ENCODE measurements around the gene POLR3E.

Gene POLR3E

DNA sequence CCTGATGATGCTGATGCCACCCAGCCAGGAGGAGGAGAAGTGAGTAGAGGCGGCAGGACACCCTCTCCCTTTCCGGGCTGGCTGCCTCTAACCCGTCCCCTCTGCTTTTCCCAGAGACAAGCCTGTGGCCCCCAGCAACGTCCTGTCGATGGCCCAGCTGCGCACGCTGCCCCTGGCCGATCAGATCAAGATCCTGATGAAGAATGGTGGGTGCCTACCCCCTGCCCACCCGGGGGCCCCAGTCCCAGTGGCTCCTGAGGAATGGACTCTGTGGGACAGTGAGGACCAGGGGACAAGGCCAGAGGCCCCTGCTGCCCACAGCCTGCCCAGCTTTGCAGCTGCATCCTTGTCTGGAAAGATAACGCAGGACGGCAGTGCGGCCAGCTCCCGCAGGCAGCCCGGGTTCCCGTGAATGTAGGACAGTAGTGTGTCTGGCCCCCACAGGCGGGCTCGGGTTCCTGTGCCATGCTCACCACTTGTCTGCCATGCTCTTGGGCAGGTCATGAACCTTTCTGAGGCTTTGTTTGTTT is 19.9 kb downstream of the POLR3E start:
- no peak for DNase-seq (ENCODE audit: low spot score)

DNA sequence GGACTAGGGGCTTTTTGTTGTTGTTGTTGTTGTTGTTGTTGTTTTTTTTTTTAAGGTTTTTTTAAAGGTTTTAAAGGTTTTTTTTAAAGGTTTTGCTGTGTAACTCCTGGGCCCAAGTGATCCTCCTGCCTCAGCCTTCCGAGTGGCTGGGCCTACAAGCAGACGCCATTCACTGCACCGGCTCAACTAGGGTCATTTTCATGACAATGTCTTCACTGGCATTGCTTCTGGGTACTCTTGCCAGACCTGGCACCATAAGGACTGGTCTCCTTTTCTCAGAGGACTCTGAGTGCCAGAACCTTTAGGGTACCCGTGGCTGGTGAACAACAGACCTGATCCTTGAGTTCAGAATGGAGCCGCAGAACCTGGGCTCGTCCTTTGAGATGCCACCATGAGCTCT is 20.4 kb downstream of the POLR3E start:
- no peak for DNase-seq (ENCODE audit: low spot score)

DNA sequence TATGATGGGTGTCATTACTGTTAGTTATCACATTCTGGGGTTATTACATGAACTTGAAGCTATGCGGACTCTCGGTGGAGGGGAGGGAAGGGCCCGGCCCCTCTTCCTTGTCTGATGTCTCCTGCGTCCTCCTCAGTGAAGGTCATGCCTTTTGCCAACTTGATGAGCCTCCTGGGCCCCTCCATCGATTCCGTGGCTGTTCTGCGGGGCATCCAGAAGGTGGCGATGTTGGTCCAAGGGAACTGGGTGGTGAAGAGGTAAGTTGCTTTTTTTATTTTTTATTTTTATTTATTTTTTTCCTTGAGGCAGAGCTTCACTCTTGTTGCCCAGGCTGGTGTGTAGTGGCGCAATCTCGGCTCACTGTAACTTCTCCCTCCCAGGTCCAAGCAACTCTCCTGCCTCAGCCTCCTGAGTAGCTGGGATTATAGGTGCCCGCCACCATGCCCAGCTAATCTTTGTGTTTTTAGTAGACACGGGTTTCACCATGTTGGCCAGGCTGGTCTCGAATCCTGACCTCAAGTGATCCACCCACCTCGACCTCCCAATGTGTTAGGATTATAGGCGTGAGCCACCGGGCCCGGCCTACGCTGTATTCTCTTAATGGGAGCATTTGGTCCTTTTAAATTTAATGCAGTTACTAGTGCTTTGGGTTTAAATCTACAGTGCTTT is 21.6 kb downstream of the POLR3E start:
- no peak for DNase-seq (ENCODE audit: low spot score)

DNA sequence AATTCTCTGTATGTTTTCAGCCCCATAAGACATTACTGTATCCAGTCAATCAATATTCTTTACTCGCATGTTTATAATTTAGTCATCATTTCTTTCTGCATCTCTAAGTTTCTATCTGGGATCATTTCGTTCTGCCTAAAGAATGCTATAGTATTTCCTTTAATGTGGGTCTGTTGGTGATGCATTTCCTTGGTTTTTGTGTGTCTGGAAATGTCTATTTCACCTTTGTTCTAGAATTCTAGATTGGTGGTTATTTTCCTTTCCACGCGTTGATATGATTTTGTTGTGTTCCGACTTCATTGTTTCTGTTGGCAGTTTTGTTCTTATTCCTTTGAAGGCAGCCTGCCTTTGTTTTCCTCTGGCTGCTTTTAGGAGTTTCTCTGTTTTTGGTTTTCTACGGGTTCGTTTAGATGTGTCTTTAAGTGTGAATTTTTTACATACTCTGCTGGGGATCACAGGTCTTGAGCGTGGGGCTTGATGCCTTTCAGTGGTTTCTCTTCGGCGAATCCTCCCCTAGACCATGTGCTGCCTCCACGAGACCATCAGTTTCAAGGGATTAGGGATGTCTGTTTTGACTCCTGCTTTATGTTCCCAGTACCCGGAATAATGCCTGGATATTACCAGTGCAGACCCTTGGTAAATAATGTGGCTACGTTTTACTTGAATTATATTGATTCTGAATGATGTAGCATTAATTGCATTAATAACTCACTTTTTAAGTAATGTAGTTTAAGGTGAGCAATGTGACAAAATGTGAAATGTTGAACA is 23.5 kb downstream of the POLR3E start:
- no peak for DNase-seq (ENCODE audit: low spot score)

DNA sequence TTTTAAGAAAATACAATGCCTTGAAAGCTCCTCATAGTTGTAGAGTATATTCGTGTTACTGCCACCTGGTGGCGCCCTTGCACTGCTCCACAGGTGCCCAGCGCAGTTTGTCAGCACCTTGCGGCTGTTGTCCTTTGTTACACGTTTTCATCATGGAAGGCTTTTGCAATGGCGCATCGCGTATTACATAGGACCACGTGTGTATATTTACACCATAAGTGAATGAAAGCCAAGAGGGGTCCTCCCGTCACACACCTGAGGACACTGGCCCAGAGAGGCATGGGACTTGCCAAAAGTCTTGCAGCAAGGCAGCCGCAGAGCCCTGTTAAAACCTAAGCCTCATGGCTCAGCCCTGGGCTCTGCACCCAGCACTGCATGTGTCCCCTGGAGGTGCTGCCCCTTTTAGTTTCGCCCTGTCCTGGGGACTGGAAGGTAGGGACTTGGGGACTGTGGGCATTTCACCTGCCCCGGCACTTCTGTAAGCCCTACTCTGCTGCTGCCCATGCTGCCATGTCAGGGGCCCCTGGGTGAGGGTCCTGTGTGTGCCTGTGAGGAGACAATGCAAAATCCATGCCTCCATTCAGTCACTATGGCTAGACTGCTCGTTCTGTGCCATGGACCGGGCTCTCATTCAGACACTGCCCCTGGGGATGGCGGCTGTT is 24.3 kb downstream of the POLR3E start:
- DNase-seq (ENCODE audit: low spot score) = peak; percentile 48

DNA sequence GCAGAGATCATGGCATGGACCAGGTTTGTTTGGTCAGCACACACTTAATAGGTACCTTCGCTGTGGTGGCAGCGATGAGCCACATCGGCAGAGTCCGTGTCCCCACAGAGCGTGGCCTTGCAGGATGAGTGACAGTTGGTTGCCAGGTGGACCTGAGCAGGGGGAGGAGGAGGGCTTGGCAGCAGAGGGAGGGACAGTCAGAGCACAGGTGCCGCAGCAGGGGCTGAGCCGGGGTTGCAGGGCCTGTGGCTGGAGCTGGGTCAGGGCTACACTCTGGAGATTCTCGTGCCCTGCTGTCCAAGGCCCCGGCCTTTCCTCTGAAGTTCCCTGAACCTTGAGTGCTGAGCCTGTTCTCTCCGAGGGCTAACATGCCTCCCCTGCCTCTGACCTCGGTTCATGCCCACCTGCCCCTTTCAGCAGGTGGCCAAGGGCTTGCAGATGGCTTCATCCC is 24.8 kb downstream of the POLR3E start:
- no peak for DNase-seq (ENCODE audit: low spot score)

DNA sequence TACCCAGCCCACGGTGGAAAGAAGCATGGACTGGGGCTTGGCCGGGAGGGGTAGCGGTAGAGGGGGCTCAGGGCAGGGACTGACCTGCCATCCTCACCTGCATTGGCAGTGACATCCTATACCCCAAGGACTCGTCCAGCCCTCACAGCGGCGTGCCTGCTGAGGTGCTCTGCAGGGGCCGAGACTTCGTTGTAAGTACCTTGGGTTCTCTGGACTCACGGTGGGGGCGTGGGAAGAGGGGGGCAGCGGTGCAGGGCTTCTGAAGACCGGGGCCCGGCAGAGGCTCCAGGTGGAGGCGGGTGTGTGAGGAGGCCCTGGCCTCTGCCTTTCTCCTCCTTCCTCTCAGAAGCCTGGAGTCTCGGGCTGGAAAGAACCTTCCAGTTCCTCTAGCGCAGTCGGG is 25.5 kb downstream of the POLR3E start:
- DNase-seq (ENCODE audit: low spot score) = no peak

DNA sequence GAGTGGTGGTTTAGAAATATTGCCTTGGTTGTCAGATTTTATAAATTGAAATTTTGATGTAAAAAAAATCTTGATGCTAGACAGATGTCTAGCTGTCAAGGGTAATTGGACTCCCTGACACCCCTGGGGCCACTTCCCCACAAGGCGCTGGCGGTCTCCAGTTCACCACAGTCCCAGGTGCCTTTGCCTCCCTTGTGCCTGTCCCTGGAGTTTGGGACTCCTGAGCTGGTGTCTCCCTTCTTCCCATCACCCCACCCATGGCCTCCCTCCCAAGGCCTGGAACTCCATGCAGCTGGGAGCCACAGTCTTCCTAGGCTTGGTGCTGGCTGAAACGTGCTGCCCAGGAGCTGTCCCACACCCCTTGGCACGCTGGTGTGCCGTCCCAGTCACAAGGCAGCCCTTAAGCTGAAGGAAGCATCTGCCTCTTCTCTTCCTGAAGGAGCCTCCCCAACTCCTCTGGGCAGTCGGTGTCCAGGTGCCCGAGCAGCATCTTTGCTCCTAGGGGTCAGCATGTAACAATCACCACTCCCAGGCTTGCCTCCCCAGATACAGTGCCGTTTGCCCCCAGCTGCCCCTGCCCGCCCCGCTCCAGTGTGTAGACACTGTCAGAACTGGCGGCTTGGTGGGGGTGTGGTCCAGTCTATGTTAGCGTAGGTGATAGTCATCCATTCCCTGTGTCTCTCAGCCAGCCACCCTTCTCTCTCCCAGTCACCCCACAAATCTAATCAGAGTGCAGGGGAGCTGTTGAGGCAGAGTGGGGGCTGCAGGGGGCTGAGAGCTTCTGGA is 26.2 kb downstream of the POLR3E start:
- no peak for DNase-seq (ENCODE audit: low spot score)

DNA sequence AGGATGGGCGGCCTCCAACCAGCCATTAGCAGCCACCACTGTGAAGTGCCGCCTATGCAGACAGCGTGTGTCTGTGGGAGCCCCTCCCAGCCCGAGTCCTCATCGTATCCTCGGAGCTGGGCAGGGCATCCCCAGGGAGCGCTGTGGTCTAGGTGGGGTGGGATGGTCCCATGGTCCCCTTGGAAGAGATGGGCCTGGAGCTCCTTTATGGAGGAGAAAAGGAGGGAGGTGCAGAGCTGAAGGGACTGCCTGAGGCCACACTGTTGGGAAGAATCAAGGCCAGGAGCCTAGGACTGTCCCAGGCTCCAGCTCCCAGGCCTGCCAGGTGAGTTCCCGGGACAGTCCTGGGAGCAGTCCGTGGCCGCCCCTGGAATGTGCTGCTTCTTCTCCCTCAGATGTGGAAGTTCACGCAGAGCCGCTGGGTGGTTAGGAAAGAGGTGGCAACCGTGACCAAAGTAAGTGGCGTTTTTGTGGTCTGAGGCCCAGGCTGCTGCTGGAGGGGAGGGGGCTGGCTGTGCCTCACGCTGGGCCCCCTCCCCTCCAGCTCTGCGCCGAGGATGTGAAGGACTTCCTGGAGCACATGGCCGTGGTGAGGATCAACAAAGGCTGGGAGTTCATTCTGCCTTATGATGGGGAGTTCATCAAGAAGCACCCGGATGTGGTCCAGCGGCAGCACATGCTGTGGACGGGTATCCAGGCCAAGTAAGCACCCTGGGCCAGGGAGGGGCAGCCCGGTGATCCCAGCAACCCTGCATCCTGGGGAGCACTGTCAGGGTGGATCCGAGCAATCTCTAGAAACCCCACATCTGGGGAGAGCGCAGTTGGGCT is 27.0 kb downstream of the POLR3E start:
- no peak for DNase-seq (ENCODE audit: low spot score)

DNA sequence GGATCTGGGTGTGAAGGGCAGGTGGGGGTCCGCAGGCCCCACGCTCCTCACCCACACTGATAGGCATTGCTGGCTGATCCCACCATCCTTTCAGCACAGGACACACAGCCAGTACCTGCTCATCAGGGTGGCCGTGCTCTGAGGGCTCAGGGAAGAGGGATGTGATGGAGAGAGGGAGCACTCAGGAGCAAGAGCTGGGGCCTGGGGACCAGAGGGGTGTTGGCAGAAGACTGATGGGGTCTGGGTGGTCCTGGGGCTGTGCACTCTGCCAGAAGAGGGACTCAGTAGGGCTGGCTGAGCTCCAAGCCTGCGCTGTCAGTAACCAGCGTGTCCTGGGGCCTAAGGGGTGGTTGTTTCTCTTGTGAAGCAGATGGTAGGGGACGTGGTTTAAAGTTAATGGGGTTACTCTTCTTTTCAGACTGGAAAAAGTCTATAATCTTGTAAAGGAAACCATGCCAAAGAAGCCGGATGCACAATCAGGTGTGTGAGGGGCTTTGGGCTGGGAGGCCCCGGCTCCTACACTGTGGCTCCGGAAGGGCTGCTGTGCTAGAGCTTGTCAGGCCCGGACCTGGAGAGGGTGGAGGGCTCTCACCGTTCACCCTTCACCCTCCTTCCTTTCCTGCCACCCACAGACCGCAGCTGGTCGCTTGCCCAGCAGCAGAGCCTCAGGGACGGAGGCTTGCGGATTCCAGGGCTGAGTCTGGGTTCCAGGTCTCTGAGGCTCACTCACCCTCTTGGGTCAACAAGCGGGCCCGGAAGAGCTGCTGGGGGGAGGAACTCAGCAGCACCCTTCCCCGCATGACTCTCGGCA is 27.8 kb downstream of the POLR3E start:
- no peak for DNase-seq (ENCODE audit: low spot score)

DNA sequence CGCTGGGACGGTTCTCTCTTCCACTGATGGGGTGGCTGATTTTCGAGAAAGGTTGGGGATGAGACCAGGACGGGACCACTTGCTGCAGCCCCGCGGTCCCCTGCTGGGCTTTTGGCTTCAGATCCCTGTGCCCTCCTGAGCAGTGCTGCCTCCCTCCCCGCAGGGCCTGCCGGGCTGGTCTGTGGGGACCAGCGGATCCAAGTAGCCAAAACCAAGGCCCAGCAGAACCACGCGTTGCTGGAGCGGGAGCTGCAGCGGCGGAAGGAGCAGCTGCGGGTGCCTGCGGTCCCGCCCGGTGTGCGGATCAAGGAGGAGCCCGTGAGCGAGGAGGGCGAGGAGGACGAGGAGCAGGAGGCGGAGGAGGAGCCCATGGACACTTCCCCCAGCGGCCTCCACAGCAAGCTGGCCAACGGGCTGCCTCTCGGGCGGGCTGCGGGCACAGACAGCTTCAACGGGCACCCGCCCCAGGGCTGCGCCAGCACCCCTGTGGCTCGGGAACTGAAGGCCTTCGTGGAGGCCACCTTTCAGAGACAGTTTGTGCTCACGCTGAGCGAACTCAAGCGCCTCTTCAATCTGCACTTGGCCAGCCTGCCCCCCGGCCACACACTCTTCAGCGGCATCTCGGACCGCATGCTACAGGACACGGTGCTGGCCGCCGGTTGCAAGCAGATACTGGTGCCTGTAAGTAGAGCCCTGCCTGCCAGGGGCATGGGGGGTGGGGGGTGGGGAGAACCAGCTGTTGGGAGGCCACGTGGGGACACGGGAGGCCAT is 28.6 kb downstream of the POLR3E start:
- DNase-seq (ENCODE audit: low spot score) = no peak

DNA sequence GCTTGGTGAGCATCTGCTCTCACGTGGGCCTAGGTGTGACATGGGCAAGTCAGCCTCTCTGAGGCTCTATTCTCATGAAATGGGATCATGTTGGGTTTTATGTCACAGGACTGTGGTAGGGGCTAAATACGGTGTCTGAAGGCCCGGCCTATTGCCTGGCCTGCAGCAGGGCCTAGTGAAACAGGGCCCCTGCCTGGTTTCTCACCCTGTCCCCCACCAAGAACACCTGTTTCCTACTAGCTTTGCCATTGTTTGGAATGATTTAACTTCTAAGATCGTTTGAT is 29.1 kb downstream of the POLR3E start:
- no peak for DNase-seq (ENCODE audit: low spot score)

DNA sequence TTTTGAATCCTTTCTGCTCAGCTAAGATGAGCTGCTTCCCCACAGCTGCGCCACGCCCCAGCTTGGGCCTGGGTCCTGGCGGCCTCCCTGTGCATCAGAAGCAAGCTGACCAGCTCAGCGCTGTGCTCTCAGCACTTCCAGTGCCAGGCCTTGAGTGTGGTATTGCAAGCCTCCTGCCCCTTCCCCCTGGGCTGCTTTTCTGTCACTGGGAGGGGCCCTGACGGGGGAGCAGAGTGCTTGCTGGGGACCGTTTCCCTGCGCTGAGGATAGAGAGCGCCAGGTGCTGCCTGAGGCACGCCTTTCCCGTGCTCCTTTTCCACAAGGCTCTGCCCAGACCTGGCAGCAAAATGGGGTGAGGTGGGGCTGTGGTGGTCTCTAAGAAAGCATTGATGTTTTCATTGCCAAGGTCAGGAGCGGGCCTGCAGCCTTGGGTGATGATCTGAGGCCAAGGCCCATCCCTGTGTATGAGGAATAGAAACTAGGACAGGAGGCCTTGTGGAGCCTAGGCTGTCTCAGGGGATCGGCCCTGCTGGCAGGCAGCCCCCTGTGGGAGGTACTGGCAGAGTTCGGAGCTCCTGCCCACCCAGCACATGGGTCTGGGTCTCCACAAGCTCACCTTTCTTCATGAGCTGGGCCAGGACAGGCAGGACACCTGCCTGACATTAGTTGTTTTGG is 29.7 kb downstream of the POLR3E start:
- DNase-seq (ENCODE audit: low spot score) = no peak

DNA sequence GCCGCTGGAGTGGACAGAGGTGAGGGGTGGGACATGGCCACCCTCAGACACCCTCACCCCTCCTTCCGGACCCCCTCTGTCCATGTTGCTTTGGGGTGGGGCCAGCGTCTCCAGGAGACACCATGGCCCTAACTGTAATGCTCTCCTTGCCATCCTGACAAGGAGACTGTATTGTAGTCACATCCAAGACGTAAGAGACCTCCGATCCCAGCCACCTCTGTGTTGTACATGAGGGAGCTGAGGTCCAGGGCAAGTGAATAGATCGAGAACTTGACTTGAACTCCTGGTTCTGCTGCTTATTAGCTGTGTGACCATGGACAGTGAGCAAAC is 30.2 kb downstream of the POLR3E start:
- no peak for DNase-seq (ENCODE audit: low spot score)

DNA sequence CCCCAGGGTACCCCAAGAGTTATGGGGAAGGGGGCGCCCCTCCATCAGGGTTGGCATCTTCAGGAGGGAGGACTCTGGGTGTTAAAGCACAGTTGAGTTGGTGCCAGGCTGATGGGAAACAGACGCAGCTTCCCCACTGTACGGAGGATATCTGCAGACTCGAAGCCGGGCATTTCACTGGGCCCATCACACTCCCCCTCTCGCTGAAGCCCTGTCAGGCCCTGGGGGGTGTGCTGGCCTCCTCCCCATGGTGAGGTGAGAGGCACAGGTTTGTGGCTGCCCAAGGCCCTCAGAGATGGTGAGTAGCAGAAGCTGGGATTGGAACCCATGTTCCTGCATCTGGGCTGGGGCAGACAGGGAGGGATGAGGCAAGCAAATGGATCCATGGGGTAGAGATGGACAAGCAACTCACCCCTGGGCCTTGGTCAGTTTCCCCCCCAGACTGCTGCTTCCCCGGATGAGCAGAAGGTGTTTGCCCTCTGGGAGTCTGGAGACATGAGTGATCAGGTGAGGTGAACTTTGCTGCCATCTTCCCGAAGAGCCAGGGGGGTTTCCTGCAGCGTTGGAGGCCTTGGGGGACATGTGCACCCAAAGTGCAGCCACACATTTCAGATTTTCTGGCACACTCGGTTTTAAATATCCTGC is 31.0 kb downstream of the POLR3E start:
- no peak for DNase-seq (ENCODE audit: low spot score)

DNA sequence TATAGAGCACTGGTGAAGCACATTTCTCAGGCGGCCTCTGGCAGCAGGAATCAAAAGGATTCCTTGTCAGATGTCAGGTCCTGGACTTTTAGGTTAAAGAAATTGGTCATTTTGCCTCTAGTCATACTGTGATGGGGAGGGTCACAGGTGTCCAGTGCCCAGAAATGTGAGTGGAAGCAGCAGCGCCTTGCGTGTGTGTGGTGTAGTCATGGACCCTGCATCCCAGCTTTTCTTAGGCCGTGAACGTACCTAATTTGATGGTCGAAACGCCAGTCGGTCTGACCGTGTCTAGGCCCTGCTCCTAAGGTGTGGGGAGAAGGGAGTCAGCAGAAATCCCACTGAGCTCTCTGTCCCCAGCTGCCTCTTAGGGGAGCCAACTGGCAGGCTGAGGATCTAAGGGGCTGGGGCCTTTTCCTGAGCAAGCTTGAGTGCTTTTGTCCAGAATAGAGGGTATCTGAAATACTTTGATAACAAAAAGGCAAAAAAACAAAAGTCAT is 32.0 kb downstream of the POLR3E start:
- no peak for DNase-seq (ENCODE audit: low spot score)

DNA sequence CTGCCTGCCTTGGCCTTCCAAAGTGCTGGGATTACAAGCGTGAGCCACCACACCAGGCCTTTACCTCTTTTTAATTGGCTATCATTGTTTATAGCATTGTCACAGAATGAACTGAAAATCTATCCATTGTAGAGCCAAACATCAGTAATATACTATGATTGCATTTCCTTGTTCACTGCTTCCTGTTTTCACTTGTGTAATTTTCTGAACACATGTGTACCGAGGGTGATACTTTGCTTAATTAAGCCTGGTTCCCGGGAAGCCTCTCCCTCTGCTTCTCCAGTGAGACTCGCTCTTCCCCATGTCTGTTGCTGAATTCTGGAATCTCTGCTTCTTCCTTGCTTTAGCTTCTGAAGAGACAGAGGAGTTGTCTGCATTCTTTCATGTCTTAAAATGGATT is 33.1 kb downstream of the POLR3E start:
- no peak for DNase-seq (ENCODE audit: low spot score)

DNA sequence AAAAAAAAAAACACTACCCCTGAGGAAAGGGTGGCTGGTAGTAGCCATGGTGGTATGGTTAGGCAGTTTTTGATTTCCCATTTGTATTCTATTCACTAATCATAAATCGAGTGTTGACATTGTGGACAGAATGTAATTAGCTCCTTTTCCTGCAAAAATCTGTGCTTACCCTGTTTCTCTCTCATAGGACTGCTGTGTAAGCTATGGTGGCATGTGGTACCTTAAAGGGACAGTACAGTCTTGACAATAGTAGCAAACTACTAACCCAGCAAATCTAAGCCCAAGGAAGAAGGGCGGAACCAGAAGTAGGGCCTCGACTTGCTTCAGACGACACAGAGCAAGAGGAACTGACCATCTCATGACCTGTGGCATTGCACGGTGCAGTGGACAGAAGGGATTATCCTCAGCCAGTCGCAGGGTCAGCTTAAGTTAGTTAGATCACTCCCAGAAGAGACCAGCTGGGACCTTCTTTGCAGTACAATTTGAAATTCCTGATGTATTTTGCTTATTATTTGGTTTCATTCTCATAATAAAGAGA is 36.3 kb downstream of the POLR3E start:
- DNase-seq (ENCODE audit: low spot score) = no peak
